Measurements from ENCODE around the gene MEF2D.

- TF ChIP-seq CTCF (IDR thresholded peaks at IDR 0.05) = no peak
- no peak for TF ChIP-seq POLR2A (IDR thresholded peaks at IDR 0.05)
These were observed 17.2 kb upstream of the MEF2D start for GRCh38 chr1:156517748-156518147.

All from adrenal gland (tissue), 5 donors.